H9 (cell line): ENCODE measurements around the gene ZSCAN29. TPM values are rescaled to one million over a fixed set of nuclear protein-coding genes. Genes with fewer than 3 reads are reported as not detected.

Experiments
- DNase-seq: peaks from one replicate; pipeline ENCODE4 v3.0.0-alpha.2; 2017
- H2AFZ ChIP-seq: one replicate; pipeline ENCODE4 v1.6.1; 2013; ENCODE audit warnings: mild to moderate bottlenecking, low read length, control low read depth, moderate library complexity
- H2AK5ac ChIP-seq: 2 replicates; pipeline ENCODE4 v1.6.1; 2013; ENCODE audit warnings: low read length, control low read depth, mixed read lengths; ENCODE audit not compliant: insufficient read length
- H2BK120ac ChIP-seq: one replicate; pipeline ENCODE4 v1.6.1; 2013; ENCODE audit warnings: low read depth, mild to moderate bottlenecking, low read length, control low read depth, inconsistent platforms; ENCODE audit not compliant: poor library complexity, severe bottlenecking
- H2BK12ac ChIP-seq: 2 replicates; pipeline ENCODE4 v1.6.1; 2013; ENCODE audit warnings: low read length, control low read depth, mixed read lengths, low read depth; ENCODE audit not compliant: insufficient read length
- H2BK15ac ChIP-seq: 2 replicates; pipeline ENCODE4 v1.6.1; 2013; ENCODE audit warnings: low read depth, low read length, control low read depth
- H2BK20ac ChIP-seq: one replicate; pipeline ENCODE4 v1.6.1; 2013; ENCODE audit warnings: low read depth, mild to moderate bottlenecking, low read length, control low read depth, inconsistent platforms; ENCODE audit not compliant: poor library complexity, severe bottlenecking
- H2BK5ac ChIP-seq: 2 replicates; pipeline ENCODE4 v1.6.1; 2013; ENCODE audit warnings: low read length, control low read depth, mixed read lengths; ENCODE audit not compliant: insufficient read length
- H3K14ac ChIP-seq: 2 replicates; pipeline ENCODE4 v1.6.1; 2013; ENCODE audit warnings: low read length, control low read depth; ENCODE audit not compliant: insufficient read depth
- H3K18ac ChIP-seq: 2 replicates; pipeline ENCODE4 v1.6.1; 2013; ENCODE audit warnings: low read depth, mild to moderate bottlenecking, mixed read lengths, low read length, control low read depth; ENCODE audit not compliant: insufficient read length
- H3K23ac ChIP-seq: 2 replicates; pipeline ENCODE4 v1.6.1; 2013; ENCODE audit warnings: low read length, control low read depth, mixed read lengths, low read depth; ENCODE audit not compliant: insufficient read length
- H3K23me2 ChIP-seq: 2 replicates; pipeline ENCODE4 v1.6.1; 2013; ENCODE audit warnings: low read depth, mild to moderate bottlenecking, mixed read lengths, low read length, control low read depth; ENCODE audit not compliant: insufficient read length, poor library complexity, severe bottlenecking
- H3K27ac ChIP-seq: 2 replicates; pipeline ENCODE4 v1.5.1; 2013; ENCODE audit warnings: low read length, control low read depth, mixed read lengths, low read depth; ENCODE audit not compliant: insufficient read length
- H3K27me3 ChIP-seq: 2 replicates; pipeline ENCODE4 v1.6.1; 2013; ENCODE audit warnings: low read length, control low read depth, inconsistent platforms; ENCODE audit not compliant: insufficient read depth
- H3K4ac ChIP-seq: 2 replicates; pipeline ENCODE4 v1.6.1; 2013; ENCODE audit warnings: low read depth, mild to moderate bottlenecking, control low read depth, inconsistent platforms, low read length, moderate library complexity
- H3K4me1 ChIP-seq: 2 replicates; pipeline ENCODE4 v1.6.1; 2013; ENCODE audit warnings: low read length, control low read depth, inconsistent platforms; ENCODE audit not compliant: insufficient read depth
- H3K4me2 ChIP-seq: 2 replicates; pipeline ENCODE4 v1.6.1; 2013; ENCODE audit warnings: low read length, control low read depth, mixed read lengths; ENCODE audit not compliant: insufficient read length, insufficient read depth
- H3K56ac ChIP-seq: 2 replicates; pipeline ENCODE4 v1.6.1; 2013; ENCODE audit warnings: low read depth, mild to moderate bottlenecking, mixed read lengths, low read length, control low read depth; ENCODE audit not compliant: insufficient read length
- H3K79me1 ChIP-seq: 2 replicates; pipeline ENCODE4 v1.6.1; 2013; ENCODE audit warnings: low read depth, mild to moderate bottlenecking, moderate library complexity, low read length, control low read depth, inconsistent platforms; ENCODE audit not compliant: insufficient read depth, poor library complexity, severe bottlenecking
- H3K79me2 ChIP-seq: 2 replicates; pipeline ENCODE4 v1.6.1; 2013; ENCODE audit warnings: low read length, control low read depth, inconsistent platforms; ENCODE audit not compliant: insufficient read depth
- H3K9ac ChIP-seq: 2 replicates; pipeline ENCODE4 v1.6.1; 2013; ENCODE audit warnings: low read length, control low read depth, mixed read lengths; ENCODE audit not compliant: insufficient read length; ENCODE audit errors: extremely low read depth
- H3K9me3 ChIP-seq: one replicate; pipeline ENCODE4 v1.6.1; 2013; ENCODE audit warnings: low read depth, low read length, inconsistent platforms; ENCODE audit not compliant: control insufficient read depth
- H3T11ph ChIP-seq: one replicate; pipeline ENCODE4 v1.6.1; 2013; ENCODE audit warnings: mild to moderate bottlenecking, low read length, control low read depth, inconsistent platforms
- H4K20me1 ChIP-seq: one replicate; pipeline ENCODE4 v1.6.1; 2013; ENCODE audit not compliant: control insufficient read depth, insufficient read length, insufficient read depth
- H4K5ac ChIP-seq: 2 replicates; pipeline ENCODE4 v1.6.1; 2013; ENCODE audit warnings: low read depth, mild to moderate bottlenecking, mixed read lengths, low read length, control low read depth; ENCODE audit not compliant: insufficient read length
- H4K8ac ChIP-seq: replicated peaks from 2 replicates; pipeline ENCODE4 v1.6.1; 2013; ENCODE audit warnings: low read length, control low read depth, mixed read lengths, low read depth; ENCODE audit not compliant: insufficient read length
- H4K91ac ChIP-seq: 2 replicates; pipeline ENCODE4 v1.6.1; 2013; ENCODE audit warnings: low read depth, mild to moderate bottlenecking, moderate library complexity, mixed read lengths, low read length, control low read depth; ENCODE audit not compliant: insufficient read length
- H3K27ac Mint-ChIP-seq, 3 experiments: 2 replicates in 2 of 3; 3 replicates in 1 of 3; pipeline ENCODE4 v1.8.0; 2020 to 2021; ENCODE audit warnings: mixed read lengths in 3 of 3, mild to moderate bottlenecking in 1 of 3, moderate library complexity in 1 of 3
- H3K27me3 Mint-ChIP-seq: 2 replicates; pipeline ENCODE4 v1.8.0; 2021; ENCODE audit warnings: low read depth, mild to moderate bottlenecking, moderate library complexity, mixed read lengths
- H3K36me3 Mint-ChIP-seq, 3 experiments: 2 replicates in 2 of 3; 3 replicates in 1 of 3; pipeline ENCODE4 v1.8.0; 2020 to 2021; ENCODE audit warnings: low read depth in 3 of 3, mixed read lengths in 3 of 3; ENCODE audit not compliant: insufficient read depth in 1 of 3
- H3K4me1 Mint-ChIP-seq, 2 experiments: 2 replicates each; pipeline ENCODE4 v1.8.0; 2020; ENCODE audit warnings: mixed read lengths in 2 of 2
- H3K4me3 Mint-ChIP-seq, 2 experiments: 2 replicates in 1 of 2; 3 replicates in 1 of 2; pipeline ENCODE4 v1.8.0; 2020 to 2021; ENCODE audit warnings: mild to moderate bottlenecking in 2 of 2, mixed read lengths in 2 of 2, moderate library complexity in 1 of 2
- H3K9me3 Mint-ChIP-seq, 2 experiments: 2 replicates in 1 of 2; 3 replicates in 1 of 2; pipeline ENCODE4 v1.8.0; 2020; ENCODE audit warnings: mild to moderate bottlenecking in 2 of 2, mixed read lengths in 2 of 2, moderate library complexity in 1 of 2
- CTCF ChIP-seq: fragments of 200-600 bp; sonication (generic); conservative IDR thresholded peaks from 3 replicates; pipeline ENCODE4 v1.8.0; 2021; ENCODE audit warnings: antibody characterized with exemption, mild to moderate bottlenecking
- WGBS: extraction: QIAGEN DNeasy Blood & Tissue Kit; methylation state at CpG from one replicate; pipeline ENCODE4 v1.1.7; 2013; ENCODE audit warnings: missing lambda C conversion rate, low lambda C conversion rate, mixed read lengths; ENCODE audit not compliant: insufficient read length; ENCODE audit errors: extremely low coverage; 5-methylcytosine and 5-hydroxymethylcytosine counted together
- total RNA-seq: library from RNA; stranded (reverse); gene quantifications from 2 replicates; pipeline ENCODE4 v1.2.1, GENCODE V29; 2021

Gene ZSCAN29
- total RNA-seq, 1 experiment from 2014 or later = 52.5 TPM

GRCh38 chr15:43312378-43312777 is 58.5 kb downstream of the ZSCAN29 start:
- H3K9me3 ChIP-seq = no peaks in the 10 kb centered on the region
- H3K23ac ChIP-seq = no peak overlapping the region
- no CpG with 5 or more reads among the region's 4 CpGs for WGBS
- H3K9ac ChIP-seq = no peak overlapping the region
- no peak overlapping the region for H2BK120ac ChIP-seq
- no peak overlapping the region for H4K8ac ChIP-seq
- H2BK15ac ChIP-seq = no peak overlapping the region
- H3K4me2 ChIP-seq = no peak overlapping the region
- no peak overlapping the region for H2BK20ac ChIP-seq
- no peaks in the 10 kb centered on the region for H3K27me3 ChIP-seq
- H3K14ac ChIP-seq = no peak overlapping the region
- Mint-ChIP-seq H3K27me3 (peaks cover 25% of the 10 kb centered on the region), H3K36me3 (no peaks in the 10 kb centered on the region), H3K4me3 (no peak overlapping the region), H3K27ac (no peak overlapping the region), H3K9me3 (no peaks in the 10 kb centered on the region; a peak in 1 of 5 replicates), H3K4me1 (peaks cover 3 to 5% of the 10 kb centered on the region in 2 experiments; a peak in 2 of 4 replicates)
- DNase-seq = no peak
- no peaks in the 10 kb centered on the region for H4K20me1 ChIP-seq
- TF ChIP-seq CTCF = no peak
- H2AFZ ChIP-seq = no peak overlapping the region
- H3K56ac ChIP-seq = no peak overlapping the region
- H3K79me2 ChIP-seq = no peaks in the 10 kb centered on the region
- H2AK5ac ChIP-seq = no peak overlapping the region
- H2BK12ac ChIP-seq = no peak overlapping the region
- H3K18ac ChIP-seq = no peak overlapping the region
- no peak overlapping the region for H3T11ph ChIP-seq
- no peak overlapping the region for H3K27ac ChIP-seq
- H3K4ac ChIP-seq = no peak overlapping the region
- H3K79me1 ChIP-seq = no peaks in the 10 kb centered on the region
- H3K23me2 ChIP-seq = no peaks in the 10 kb centered on the region
- no peak overlapping the region for H4K91ac ChIP-seq
- H4K5ac ChIP-seq = no peak overlapping the region
- no peak overlapping the region for H2BK5ac ChIP-seq
- H3K4me1 ChIP-seq = no peaks in the 10 kb centered on the region

Other genes with a start within 250 kb of the ZSCAN29 start
- 6.2 and 7.2 TPM in 2 replicates for gene TMEM62, start 237.5 kb downstream of the ZSCAN29 start, total RNA-seq
- gene CCNDBP1, start 185.6 kb downstream of the ZSCAN29 start, total RNA-seq = 34.1 and 34.8 TPM in 2 replicates
- gene EPB42, start 150.0 kb downstream of the ZSCAN29 start, total RNA-seq = not detected in 2 replicates
- gene TGM5, start 104.1 kb downstream of the ZSCAN29 start, total RNA-seq = not detected in 2 replicates
- not detected in 2 replicates for gene TGM7, start 68.8 kb downstream of the ZSCAN29 start, total RNA-seq
- gene LCMT2, start 40.5 kb downstream of the ZSCAN29 start, total RNA-seq = 16.5 and 17.3 TPM in 2 replicates
- 23.5 and 24.6 TPM in 2 replicates for gene TUBGCP4, start 58 bp upstream of the ZSCAN29 start, total RNA-seq
- 74.5 and 81.5 TPM in 2 replicates for gene TP53BP1, start 122.1 kb upstream of the ZSCAN29 start, total RNA-seq
- gene MAP1A, start 146.6 kb upstream of the ZSCAN29 start, total RNA-seq = 2.5 TPM in 2 replicates
- gene PPIP5K1, start 219.2 kb upstream of the ZSCAN29 start, total RNA-seq = 28.5 and 30.1 TPM in 2 replicates
- gene CKMT1B, start 223.0 kb upstream of the ZSCAN29 start, total RNA-seq = 31.0 and 36.7 TPM in 2 replicates
- 0.61 and 0.97 TPM in 2 replicates for gene STRC, start 247.8 kb upstream of the ZSCAN29 start, total RNA-seq